ENCODE results near the gene PTPRT. TPM values are rescaled to one million over a fixed set of nuclear protein-coding genes. Genes with fewer than 3 reads are reported as not detected.

PTPRT gene
- total RNA-seq, 1 experiment from 2014 or later, result 0.13 TPM

DNA sequence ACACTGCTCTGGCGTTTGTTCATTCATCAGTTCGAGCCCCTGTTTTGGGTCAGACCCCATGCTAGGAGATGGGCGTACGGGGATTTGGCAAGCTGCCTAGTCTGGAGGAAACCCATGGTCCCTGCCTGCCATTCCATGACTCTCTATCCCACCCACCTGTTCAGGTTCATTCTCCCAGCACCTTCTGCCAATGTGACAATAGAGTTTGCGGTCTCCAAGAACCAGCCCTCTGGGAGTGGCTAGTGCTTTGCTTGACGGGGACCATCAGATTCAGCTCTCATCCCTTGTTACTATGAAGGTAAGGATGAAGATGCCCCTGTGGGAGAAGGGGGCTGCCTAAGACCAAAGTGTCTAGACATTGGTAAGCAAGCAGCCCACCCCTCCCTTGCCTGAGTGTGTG lies 345.0 kb downstream of the PTPRT start:
- H4K5ac ChIP-seq (ENCODE audit: insufficient read length, low read depth, low read length), result no peak overlapping the region
- H3K23ac ChIP-seq (ENCODE audit: insufficient read length, low read depth, low read length), result no peak overlapping the region
- peaks cover 10 to 12% of the 10 kb centered on the region in 2 experiments for H3K4me1 Mint-ChIP-seq
- peaks cover 4% of the 10 kb centered on the region; the same call in 1 of the 2 replicates for H3K27me3 Mint-ChIP-seq (ENCODE audit: low read depth)
- no peaks in the 10 kb centered on the region for H3K79me1 ChIP-seq (ENCODE audit: insufficient read depth, low read depth, low read length, poor library complexity, severe bottlenecking)
- H3K14ac ChIP-seq (ENCODE audit: insufficient read depth, low read length), result no peak overlapping the region
- no peaks in the 10 kb centered on the region for H3K23me2 ChIP-seq (ENCODE audit: insufficient read length, low read depth, low read length, poor library complexity, severe bottlenecking)
- H3K4me2 ChIP-seq (ENCODE audit: insufficient read depth, insufficient read length, low read length), result no peak overlapping the region
- H2AK5ac ChIP-seq (ENCODE audit: insufficient read length, low read length), result no peak overlapping the region
- H3K4me1 ChIP-seq (ENCODE audit: insufficient read depth, low read length), result no peaks in the 10 kb centered on the region
- H3K79me2 ChIP-seq (ENCODE audit: insufficient read depth, low read length), result no peaks in the 10 kb centered on the region
- H2AFZ ChIP-seq (ENCODE audit: low read length), result no peak overlapping the region
- TF ChIP-seq, protein P1, sequence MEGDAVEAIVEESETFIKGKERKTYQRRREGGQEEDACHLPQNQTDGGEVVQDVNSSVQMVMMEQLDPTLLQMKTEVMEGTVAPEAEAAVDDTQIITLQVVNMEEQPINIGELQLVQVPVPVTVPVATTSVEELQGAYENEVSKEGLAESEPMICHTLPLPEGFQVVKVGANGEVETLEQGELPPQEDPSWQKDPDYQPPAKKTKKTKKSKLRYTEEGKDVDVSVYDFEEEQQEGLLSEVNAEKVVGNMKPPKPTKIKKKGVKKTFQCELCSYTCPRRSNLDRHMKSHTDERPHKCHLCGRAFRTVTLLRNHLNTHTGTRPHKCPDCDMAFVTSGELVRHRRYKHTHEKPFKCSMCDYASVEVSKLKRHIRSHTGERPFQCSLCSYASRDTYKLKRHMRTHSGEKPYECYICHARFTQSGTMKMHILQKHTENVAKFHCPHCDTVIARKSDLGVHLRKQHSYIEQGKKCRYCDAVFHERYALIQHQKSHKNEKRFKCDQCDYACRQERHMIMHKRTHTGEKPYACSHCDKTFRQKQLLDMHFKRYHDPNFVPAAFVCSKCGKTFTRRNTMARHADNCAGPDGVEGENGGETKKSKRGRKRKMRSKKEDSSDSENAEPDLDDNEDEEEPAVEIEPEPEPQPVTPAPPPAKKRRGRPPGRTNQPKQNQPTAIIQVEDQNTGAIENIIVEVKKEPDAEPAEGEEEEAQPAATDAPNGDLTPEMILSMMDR (conservative IDR thresholded peaks at IDR 0.05), result no peak
- H2BK15ac ChIP-seq (ENCODE audit: low read depth, low read length), result no peak overlapping the region
- no peak overlapping the region for H3K9ac ChIP-seq (ENCODE audit: extremely low read depth, insufficient read length, low read length)
- no peaks in the 10 kb centered on the region for H3K9me3 ChIP-seq (ENCODE audit: control insufficient read depth, low read depth, low read length)
- H2BK12ac ChIP-seq (ENCODE audit: insufficient read length, low read depth, low read length), result no peak overlapping the region
- peak overlapping the region in 1 of 3 experiments; percentile 72; a peak in 2 of 7 replicates for H3K27ac Mint-ChIP-seq
- DNase-seq, result no peak
- no peak overlapping the region for H3K4me3 Mint-ChIP-seq
- H4K91ac ChIP-seq (ENCODE audit: insufficient read length, low read depth, low read length), result no peak overlapping the region
- H4K20me1 ChIP-seq (ENCODE audit: control insufficient read depth, insufficient read depth, insufficient read length), result no peaks in the 10 kb centered on the region
- H3K4ac ChIP-seq (ENCODE audit: low read depth, low read length), result no peak overlapping the region
- H2BK20ac ChIP-seq (ENCODE audit: low read depth, low read length, poor library complexity, severe bottlenecking), result no peak overlapping the region
- peaks cover 0 to 2% of the 10 kb centered on the region in 2 experiments; a peak in 1 of 5 replicates for H3K9me3 Mint-ChIP-seq
- H3T11ph ChIP-seq (ENCODE audit: low read length), result no peak overlapping the region
- H3K36me3 Mint-ChIP-seq (ENCODE audit: insufficient read depth in 1 of 3, low read depth in 3 of 3), result no peaks in the 10 kb centered on the region; a peak in 1 of 7 replicates
- no CpG with 5 or more reads among the region's 6 CpGs for WGBS (ENCODE audit: extremely low coverage, insufficient read length, low lambda C conversion rate)
- no peak overlapping the region for H3K18ac ChIP-seq (ENCODE audit: insufficient read length, low read depth, low read length)
- H3K27me3 ChIP-seq (ENCODE audit: insufficient read depth, low read length), result no peaks in the 10 kb centered on the region
- no peak overlapping the region for H4K8ac ChIP-seq (replicated peaks; ENCODE audit: insufficient read length, low read depth, low read length)
- no peak overlapping the region for H3K27ac ChIP-seq (ENCODE audit: insufficient read length, low read depth, low read length)
- no peak overlapping the region for H2BK5ac ChIP-seq (ENCODE audit: insufficient read length, low read length)
- H2BK120ac ChIP-seq (ENCODE audit: low read depth, low read length, poor library complexity, severe bottlenecking), result no peak overlapping the region
- no peak overlapping the region for H3K56ac ChIP-seq (ENCODE audit: insufficient read length, low read depth, low read length)
